MM.1S (cell line): ENCODE results near the gene EXOC7.

Experiments used
- DNase-seq: peaks from one replicate; pipeline ENCODE4 v3.0.0-alpha.2; 2015
- H2AFZ ChIP-seq: fragments of 300-600 bp; sonication (generic); 2 replicates; pipeline ENCODE4 v1.6.0; 2016; ENCODE audit warnings: antibody characterized with exemption, low read length
- H3F3A ChIP-seq: fragments of 300-600 bp; sonication (generic); 2 replicates; pipeline ENCODE4 v1.6.1; 2016; ENCODE audit warnings: mild to moderate bottlenecking, antibody characterized with exemption, low read length, moderate library complexity, mixed read lengths; ENCODE audit not compliant: insufficient read depth
- H3K27ac ChIP-seq: fragments of 300-600 bp; sonication (generic); 2 replicates; pipeline ENCODE4 v1.5.1; 2016; ENCODE audit warnings: mild to moderate bottlenecking, low read length
- H3K27me3 ChIP-seq: fragments of 300-600 bp; sonication (generic); replicated peaks from 2 replicates; pipeline ENCODE4 v1.6.0; 2016; ENCODE audit warnings: low read length; ENCODE audit not compliant: insufficient read depth
- H3K36me3 ChIP-seq: fragments of 300-600 bp; sonication (generic); replicated peaks from 2 replicates; pipeline ENCODE4 v1.6.1; 2016; ENCODE audit warnings: mild to moderate bottlenecking, low read length, mixed read lengths; ENCODE audit not compliant: insufficient read depth
- H3K4me1 ChIP-seq: fragments of 300-600 bp; sonication (generic); 2 replicates; pipeline ENCODE4 v1.6.1; 2016; ENCODE audit warnings: low read length, mixed read lengths
- H3K4me2 ChIP-seq: fragments of 300-600 bp; sonication (generic); 2 replicates; pipeline ENCODE4 v1.6.0; 2016; ENCODE audit warnings: low read depth, low read length
- H3K4me3 ChIP-seq: fragments of 300-600 bp; sonication (generic); 2 replicates; pipeline ENCODE4 v1.5.1; 2016; ENCODE audit warnings: low read length, mixed read lengths
- H3K79me2 ChIP-seq: fragments of 300-600 bp; sonication (generic); 2 replicates; pipeline ENCODE4 v1.6.1; 2016; ENCODE audit warnings: mixed run types, low read length, mixed read lengths
- H3K9ac ChIP-seq: fragments of 300-600 bp; sonication (generic); 2 replicates; pipeline ENCODE4 v1.6.1; 2016; ENCODE audit warnings: low read length, mixed read lengths
- H3K9me2 ChIP-seq: fragments of 300-600 bp; sonication (generic); replicated peaks from 2 replicates; pipeline ENCODE4 v1.6.1; 2016; ENCODE audit warnings: mild to moderate bottlenecking, low read length, mixed read lengths; ENCODE audit not compliant: insufficient read depth
- H3K9me3 ChIP-seq: fragments of 300-600 bp; sonication (generic); replicated peaks from 2 replicates; pipeline ENCODE4 v1.6.1; 2016; ENCODE audit warnings: mild to moderate bottlenecking, low read length, mixed read lengths; ENCODE audit not compliant: insufficient read depth
- H4K20me1 ChIP-seq: fragments of 300-600 bp; sonication (generic); 2 replicates; pipeline ENCODE4 v1.6.1; 2016; ENCODE audit warnings: mild to moderate bottlenecking, low read length, moderate library complexity, mixed read lengths; ENCODE audit not compliant: insufficient read depth
- CTCF ChIP-seq: fragments of 300-600 bp; sonication (generic); IDR thresholded peaks from 2 replicates; pipeline ENCODE4 v1.5.1; 2016; ENCODE audit warnings: antibody characterized with exemption, low read length, mixed read lengths
- EZH2 ChIP-seq: fragments of 300-600 bp; sonication (generic); optimal IDR thresholded peaks from 2 replicates; pipeline ENCODE3; 2017; ENCODE audit warnings: low read depth, mild to moderate bottlenecking, antibody characterized with exemption, low read length, mixed read lengths
- EZH2phosphoT487 ChIP-seq: fragments of 300-600 bp; sonication (generic); IDR thresholded peaks from 2 replicates; pipeline ENCODE4 v1.6.1; 2018; ENCODE audit warnings: antibody characterized with exemption, low read length

Gene EXOC7

GRCh38 chr17:76145231-76146052, 41.9 kb upstream of the EXOC7 start:
- Histone ChIP-seq H3K4me2 (peak overlapping the region; percentile 77), H3F3A (peaks cover 7% of the 10 kb centered on the region; the same call in 1 of the 2 replicates), H3K27ac (peak overlapping the region; percentile 85), H3K79me2 (no peaks in the 10 kb centered on the region), H3K4me3 (peak overlapping the region; percentile 17), H2AFZ (peak overlapping the region; percentile 37), H3K36me3 (no peaks in the 10 kb centered on the region), H3K9me3 (no peaks in the 10 kb centered on the region), H4K20me1 (no peaks in the 10 kb centered on the region), H3K9me2 (no peaks in the 10 kb centered on the region), H3K9ac (peak overlapping the region; percentile 70), H3K27me3 (peaks cover 6% of the 10 kb centered on the region), H3K4me1 (peaks cover 27% of the 10 kb centered on the region)
- TF ChIP-seq EZH2phosphoT487 (no peak), CTCF (peak; percentile 8; the same call in 1 of the 2 replicates), EZH2 (no peak)
- DNase-seq: peak; percentile 71

GRCh38 chr17:76142585-76143041, 39.0 kb upstream of the EXOC7 start:
- Histone ChIP-seq H3K9me2 (no peaks in the 10 kb centered on the region), H3K79me2 (no peaks in the 10 kb centered on the region), H3K4me3 (no peak overlapping the region), H3K27ac (no peak overlapping the region), H4K20me1 (no peaks in the 10 kb centered on the region), H2AFZ (no peak overlapping the region), H3K36me3 (no peaks in the 10 kb centered on the region), H3F3A (peaks cover 7% of the 10 kb centered on the region; the same call in 1 of the 2 replicates), H3K9me3 (no peaks in the 10 kb centered on the region), H3K27me3 (peaks cover 27% of the 10 kb centered on the region), H3K4me2 (no peak overlapping the region), H3K4me1 (peaks cover 27% of the 10 kb centered on the region), H3K9ac (no peak overlapping the region)
- DNase-seq: no peak
- TF ChIP-seq CTCF: no peak

GRCh38 chr17:76142039-76142584, 38.5 kb upstream of the EXOC7 start:
- H3F3A ChIP-seq: peaks cover 7% of the 10 kb centered on the region; the same call in 1 of the 2 replicates
- H3K79me2 ChIP-seq: no peaks in the 10 kb centered on the region
- TF ChIP-seq EZH2phosphoT487: no peak
- TF ChIP-seq EZH2: no peak
- TF ChIP-seq CTCF: no peak
- H3K27ac ChIP-seq: no peak overlapping the region
- H3K9me3 ChIP-seq: no peaks in the 10 kb centered on the region
- peaks cover 27% of the 10 kb centered on the region for H3K4me1 ChIP-seq
- H3K9me2 ChIP-seq: no peaks in the 10 kb centered on the region
- H3K4me3 ChIP-seq: no peak overlapping the region
- no peak overlapping the region for H3K4me2 ChIP-seq
- H4K20me1 ChIP-seq: no peaks in the 10 kb centered on the region
- H3K27me3 ChIP-seq: peaks cover 27% of the 10 kb centered on the region
- no peak overlapping the region for H3K9ac ChIP-seq
- no peaks in the 10 kb centered on the region for H3K36me3 ChIP-seq
- no peak overlapping the region for H2AFZ ChIP-seq
- no peak for DNase-seq
